WTC11 (cell line): ENCODE results near the gene ARHGEF28. TPM values are rescaled to one million over a fixed set of nuclear protein-coding genes. Genes with fewer than 3 reads are reported as not detected.

ENCODE experiments used
- ATAC-seq: fragments of 200-7000 bp; cut with Tn5 transposase; 2 replicates; pipeline ENCODE4 v1.10.0; 2021; ENCODE audit warnings: mild to moderate bottlenecking, moderate library complexity
- CTCF ChIA-PET: fragments of 300-600 bp; sonication (Branson Sonifier 250); formaldehyde crosslinking; loops from one replicate; lab custom pipeline; 2021; ENCODE audit warnings: antibody characterized with exemption; lab: Charles Lee
- POLR2A ChIA-PET: fragments of 350-600 bp; sonication (Branson Sonifier 250); formaldehyde crosslinking; loops from one replicate; lab custom pipeline; 2021; ENCODE audit warnings: antibody characterized with exemption; lab: Charles Lee
- DNase-seq: peaks from one replicate; pipeline ENCODE4 v3.0.0; 2021; ENCODE audit warnings: low spot score
- H3K27ac Mint-ChIP-seq: 2 replicates; pipeline ENCODE4 v1.8.0; 2021; ENCODE audit warnings: mixed read lengths
- H3K27me3 Mint-ChIP-seq: 2 replicates; pipeline ENCODE4 v1.8.0; 2021; ENCODE audit warnings: low read depth, mild to moderate bottlenecking, moderate library complexity, mixed read lengths
- H3K36me3 Mint-ChIP-seq: 2 replicates; pipeline ENCODE4 v1.8.0; 2021; ENCODE audit warnings: mixed read lengths
- H3K4me1 Mint-ChIP-seq: 2 replicates; pipeline ENCODE4 v1.8.0; 2022; ENCODE audit warnings: mixed read lengths
- H3K4me3 Mint-ChIP-seq: 2 replicates; pipeline ENCODE4 v1.8.0; 2021; ENCODE audit warnings: mild to moderate bottlenecking, moderate library complexity, mixed read lengths
- H3K9me3 Mint-ChIP-seq: 2 replicates; pipeline ENCODE4 v1.8.0; 2021; ENCODE audit warnings: mixed read lengths
- AFF4 ChIP-seq: sonication (generic); formaldehyde crosslinking; IDR thresholded peaks from 2 replicates; pipeline ENCODE4 v1.8.1; 2023; ENCODE audit warnings: mild to moderate bottlenecking, missing genetic modification reagents, borderline replicate concordance
- ATF2 ChIP-seq: sonication (generic); formaldehyde crosslinking; IDR thresholded peaks from 2 replicates; pipeline ENCODE4 v1.8.1; 2022; ENCODE audit warnings: low read depth, missing genetic modification reagents, borderline replicate concordance
- EMX1 ChIP-seq: fragments of 250-450 bp; sonication (Bioruptor Pico); IDR thresholded peaks from 2 replicates; pipeline ENCODE4 v1.8.0; 2021; ENCODE audit warnings: mild to moderate bottlenecking
- ETV6 ChIP-seq: sonication (generic); formaldehyde crosslinking; IDR thresholded peaks from 2 replicates; pipeline ENCODE4 v1.8.1; 2022; ENCODE audit warnings: mild to moderate bottlenecking, missing genetic modification reagents
- GTF2I ChIP-seq: fragments of 250-450 bp; sonication (Bioruptor Pico); conservative IDR thresholded peaks from 2 replicates; pipeline ENCODE4 v1.4.0; 2021; ENCODE audit warnings: mild to moderate bottlenecking
- MYBL2 ChIP-seq: sonication (generic); formaldehyde crosslinking; IDR thresholded peaks from 2 replicates; pipeline ENCODE4 v1.8.1; 2023; ENCODE audit warnings: mild to moderate bottlenecking, moderate library complexity, missing genetic modification reagents
- NFYB ChIP-seq: sonication (generic); formaldehyde crosslinking; conservative IDR thresholded peaks from 2 replicates; pipeline ENCODE4 v1.8.0; 2022; ENCODE audit warnings: low read depth, missing genetic modification reagents
- NR1H2 ChIP-seq: sonication (generic); formaldehyde crosslinking; IDR thresholded peaks from 2 replicates; pipeline ENCODE4 v1.9.0; 2021; ENCODE audit warnings: mild to moderate bottlenecking, moderate library complexity, missing genetic modification reagents
- PRDM15 ChIP-seq: sonication (generic); formaldehyde crosslinking; IDR thresholded peaks from 2 replicates; pipeline ENCODE4 v1.8.0; 2022; ENCODE audit warnings: missing genetic modification reagents
- SP1 ChIP-seq: sonication (generic); formaldehyde crosslinking; conservative IDR thresholded peaks from 2 replicates; pipeline ENCODE4 v1.8.1; 2022; ENCODE audit warnings: missing genetic modification reagents
- TEAD4 ChIP-seq: sonication (generic); formaldehyde crosslinking; IDR thresholded peaks from 2 replicates; pipeline ENCODE4 v1.8.0; 2022; ENCODE audit warnings: mild to moderate bottlenecking, missing genetic modification reagents
- ZNF138 ChIP-seq: sonication (generic); formaldehyde crosslinking; conservative IDR thresholded peaks from 2 replicates; pipeline ENCODE4 v1.8.1; 2022; ENCODE audit warnings: mild to moderate bottlenecking, moderate library complexity, missing genetic modification reagents
- ZNF232 ChIP-seq: sonication (generic); formaldehyde crosslinking; IDR thresholded peaks from 2 replicates; pipeline ENCODE4 v1.8.0; 2022; ENCODE audit warnings: mild to moderate bottlenecking, missing genetic modification reagents
- ZNF396 ChIP-seq: fragments of 250-450 bp; sonication (Bioruptor Pico); IDR thresholded peaks from 2 replicates; pipeline ENCODE4 v1.8.0; 2021; ENCODE audit warnings: mild to moderate bottlenecking, moderate library complexity, borderline replicate concordance
- ZNF423 ChIP-seq: fragments of 250-450 bp; sonication (Bioruptor Pico); IDR thresholded peaks from 2 replicates; pipeline ENCODE4 v2.1.2; 2022; ENCODE audit warnings: mild to moderate bottlenecking, moderate library complexity
- ZNF532 ChIP-seq: fragments of 250-450 bp; sonication (Bioruptor Pico); IDR thresholded peaks from 2 replicates; pipeline ENCODE4 v1.9.0; 2021; ENCODE audit warnings: mild to moderate bottlenecking, borderline replicate concordance
- total RNA-seq: library from RNA; stranded (reverse); gene quantifications from 3 replicates; pipeline ENCODE4 v1.2.3, GENCODE V29; 2021
- TF ChIP-seq, protein P1 (sequence below): fragments of 250-450 bp; sonication (Bioruptor Pico); IDR thresholded peaks from 2 replicates; pipeline ENCODE4 v1.9.0; 2021; ENCODE audit warnings: moderate library complexity, mild to moderate bottlenecking, inconsistent platforms, borderline replicate concordance
- TF ChIP-seq, protein P2 (sequence below): sonication (generic); formaldehyde crosslinking; IDR thresholded peaks from 2 replicates; pipeline ENCODE4 v1.8.1; 2022; ENCODE audit warnings: mild to moderate bottlenecking, moderate library complexity, missing genetic modification reagents
- TF ChIP-seq, protein P3 (sequence below): sonication (generic); formaldehyde crosslinking; IDR thresholded peaks from 2 replicates; pipeline ENCODE4 v1.8.0; 2023; ENCODE audit warnings: mild to moderate bottlenecking, missing genetic modification reagents

ARHGEF28 gene
- total RNA-seq, 1 experiment from 2014 or later: 0.96 TPM

GRCh38 chr5:73692166-73692640, 66.2 kb downstream of the ARHGEF28 start (continued):
- TF ChIP-seq ATF2: no peak
- no peak for TF ChIP-seq PRDM15 (CRISPR knock-in tag)
- TF ChIP-seq NFYB (CRISPR knock-in tag): no peak
- no peak for TF ChIP-seq ETV6
- TF ChIP-seq, protein P1, sequence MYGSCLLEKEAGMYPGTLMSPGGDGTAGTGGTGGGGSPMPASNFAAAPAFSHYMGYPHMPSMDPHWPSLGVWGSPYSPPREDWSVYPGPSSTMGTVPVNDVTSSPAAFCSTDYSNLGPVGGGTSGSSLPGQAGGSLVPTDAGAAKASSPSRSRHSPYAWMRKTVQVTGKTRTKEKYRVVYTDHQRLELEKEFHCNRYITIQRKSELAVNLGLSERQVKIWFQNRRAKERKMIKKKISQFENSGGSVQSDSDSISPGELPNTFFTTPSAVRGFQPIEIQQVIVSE (CRISPR knock-in tag): no peak
- no peak for TF ChIP-seq GTF2I (CRISPR knock-in tag)

DNA sequence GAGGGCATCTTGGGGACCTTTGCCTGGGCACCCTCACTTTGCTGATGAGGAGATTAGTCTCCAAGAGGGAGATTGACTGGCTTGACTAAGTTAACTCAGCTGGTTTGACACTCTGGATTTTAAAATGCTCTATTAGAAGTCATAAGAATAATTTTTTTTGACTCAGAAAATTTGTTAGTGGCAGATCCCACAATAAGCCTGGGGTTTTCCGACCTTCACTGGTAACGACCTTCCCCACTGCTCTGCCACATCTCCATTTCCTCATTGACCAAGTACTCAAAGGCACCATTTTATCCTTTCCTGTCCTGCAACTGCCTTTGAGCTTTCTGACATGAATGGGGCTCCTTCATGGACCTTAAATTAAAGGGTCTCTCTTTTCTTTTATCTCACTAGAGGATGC, 67.0 kb downstream of the ARHGEF28 start:
- ATAC-seq (no peak), DNase-seq (no peak)
- no peak overlapping the region for H3K27ac Mint-ChIP-seq
- ChIA-PET POLR2A (no interaction called here), CTCF (interaction anchor here (0.7 to 2.1 kb wide), 8 partner anchors 9 to 174 kb away, joined by 3 to 11 read pairs (median 4); partner anchors contain the start of gene ARHGEF28)
- no peak overlapping the region for H3K4me3 Mint-ChIP-seq
- no peaks in the 10 kb centered on the region for H3K9me3 Mint-ChIP-seq
- peaks cover 30% of the 10 kb centered on the region for H3K4me1 Mint-ChIP-seq
- H3K27me3 Mint-ChIP-seq: no peaks in the 10 kb centered on the region; the same call in 1 of the 2 replicates
- no peaks in the 10 kb centered on the region for H3K36me3 Mint-ChIP-seq
- no peak for TF ChIP-seq ZNF396
- TF ChIP-seq TEAD4: no peak
- TF ChIP-seq, protein P2, sequence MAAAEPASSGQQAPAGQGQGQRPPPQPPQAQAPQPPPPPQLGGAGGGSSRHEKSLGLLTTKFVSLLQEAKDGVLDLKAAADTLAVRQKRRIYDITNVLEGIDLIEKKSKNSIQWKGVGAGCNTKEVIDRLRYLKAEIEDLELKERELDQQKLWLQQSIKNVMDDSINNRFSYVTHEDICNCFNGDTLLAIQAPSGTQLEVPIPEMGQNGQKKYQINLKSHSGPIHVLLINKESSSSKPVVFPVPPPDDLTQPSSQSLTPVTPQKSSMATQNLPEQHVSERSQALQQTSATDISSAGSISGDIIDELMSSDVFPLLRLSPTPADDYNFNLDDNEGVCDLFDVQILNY (CRISPR knock-in tag): no peak
- no peak for TF ChIP-seq AFF4 (CRISPR knock-in tag)
- TF ChIP-seq, protein P3, sequence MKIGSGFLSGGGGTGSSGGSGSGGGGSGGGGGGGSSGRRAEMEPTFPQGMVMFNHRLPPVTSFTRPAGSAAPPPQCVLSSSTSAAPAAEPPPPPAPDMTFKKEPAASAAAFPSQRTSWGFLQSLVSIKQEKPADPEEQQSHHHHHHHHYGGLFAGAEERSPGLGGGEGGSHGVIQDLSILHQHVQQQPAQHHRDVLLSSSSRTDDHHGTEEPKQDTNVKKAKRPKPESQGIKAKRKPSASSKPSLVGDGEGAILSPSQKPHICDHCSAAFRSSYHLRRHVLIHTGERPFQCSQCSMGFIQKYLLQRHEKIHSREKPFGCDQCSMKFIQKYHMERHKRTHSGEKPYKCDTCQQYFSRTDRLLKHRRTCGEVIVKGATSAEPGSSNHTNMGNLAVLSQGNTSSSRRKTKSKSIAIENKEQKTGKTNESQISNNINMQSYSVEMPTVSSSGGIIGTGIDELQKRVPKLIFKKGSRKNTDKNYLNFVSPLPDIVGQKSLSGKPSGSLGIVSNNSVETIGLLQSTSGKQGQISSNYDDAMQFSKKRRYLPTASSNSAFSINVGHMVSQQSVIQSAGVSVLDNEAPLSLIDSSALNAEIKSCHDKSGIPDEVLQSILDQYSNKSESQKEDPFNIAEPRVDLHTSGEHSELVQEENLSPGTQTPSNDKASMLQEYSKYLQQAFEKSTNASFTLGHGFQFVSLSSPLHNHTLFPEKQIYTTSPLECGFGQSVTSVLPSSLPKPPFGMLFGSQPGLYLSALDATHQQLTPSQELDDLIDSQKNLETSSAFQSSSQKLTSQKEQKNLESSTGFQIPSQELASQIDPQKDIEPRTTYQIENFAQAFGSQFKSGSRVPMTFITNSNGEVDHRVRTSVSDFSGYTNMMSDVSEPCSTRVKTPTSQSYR (CRISPR knock-in tag): no peak
- no peak for TF ChIP-seq SP1 (CRISPR knock-in tag)
- no peak for TF ChIP-seq NR1H2 (CRISPR knock-in tag)
- TF ChIP-seq ZNF232 (CRISPR knock-in tag): no peak
- TF ChIP-seq ZNF423 (CRISPR knock-in tag): no peak
- TF ChIP-seq EMX1 (CRISPR knock-in tag): no peak
- no peak for TF ChIP-seq MYBL2 (CRISPR knock-in tag)
- no peak for TF ChIP-seq ZNF138 (CRISPR knock-in tag)
- no peak for TF ChIP-seq ZNF532 (CRISPR knock-in tag)
